ENCODE measurements around the gene EEF1AKMT2.

EEF1AKMT2 gene

DNA sequence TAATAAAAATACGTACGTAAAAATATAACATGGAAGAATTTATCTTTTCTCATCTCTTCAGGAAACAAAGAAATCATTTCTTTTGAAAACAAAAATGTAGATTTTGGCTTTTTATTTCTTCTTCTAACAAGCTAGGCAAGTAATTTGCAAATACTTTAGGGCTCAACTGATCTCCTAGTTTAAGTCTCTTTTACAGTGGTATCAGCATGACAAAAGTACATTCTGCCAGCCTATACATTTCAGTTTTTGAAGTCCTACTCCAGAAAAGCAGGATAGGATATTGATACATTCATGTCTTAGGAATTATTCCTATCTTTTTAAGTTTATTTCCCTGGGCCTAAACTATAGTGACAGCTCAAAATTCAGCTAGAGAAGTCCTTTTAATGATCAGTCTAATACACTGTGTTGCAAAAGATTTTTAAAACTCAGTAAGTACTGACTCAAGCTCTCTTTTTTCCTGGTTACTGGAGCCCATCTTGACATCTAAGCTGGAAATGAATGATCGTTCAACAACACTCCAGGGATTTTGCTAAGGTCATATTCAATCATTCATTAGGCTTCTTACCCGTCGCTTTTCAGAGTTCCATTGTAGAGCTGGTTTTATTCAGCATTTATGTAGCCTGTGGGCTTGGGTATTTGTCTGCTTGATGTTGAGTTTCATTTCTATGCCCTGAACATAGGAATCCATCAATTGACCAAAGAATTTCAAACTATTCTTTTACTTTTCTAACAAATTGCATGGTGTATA is 35.4 kb downstream of the EEF1AKMT2 start:
- TF ChIP-seq, protein P1, sequence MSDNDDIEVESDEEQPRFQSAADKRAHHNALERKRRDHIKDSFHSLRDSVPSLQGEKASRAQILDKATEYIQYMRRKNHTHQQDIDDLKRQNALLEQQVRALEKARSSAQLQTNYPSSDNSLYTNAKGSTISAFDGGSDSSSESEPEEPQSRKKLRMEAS (IDR thresholded peaks at IDR 0.05) = no peak
- TF ChIP-seq TAF1 (IDR thresholded peaks at IDR 0.05; ENCODE audit: low read depth) (no peak), FOXM1 (IDR thresholded peaks at IDR 0.05; ENCODE audit: borderline replicate concordance, low read depth) (no peak), EGR1 (IDR thresholded peaks at IDR 0.05) (no peak), EP300 (IDR thresholded peaks at IDR 0.05; ENCODE audit: borderline replicate concordance) (no peak), TEAD4 (IDR thresholded peaks at IDR 0.05) (no peak), CREB1 (IDR thresholded peaks at IDR 0.05; ENCODE audit: low read depth) (no peak), ZBTB7A (IDR thresholded peaks at IDR 0.05; ENCODE audit: low read depth) (no peak), USF1 (IDR thresholded peaks at IDR 0.05) (no peak), TCF12 (IDR thresholded peaks at IDR 0.05; ENCODE audit: low read depth) (no peak), CEBPB (IDR thresholded peaks at IDR 0.05) (no peak), YY1 (IDR thresholded peaks at IDR 0.05; ENCODE audit: low read depth) (no peak), NFIC (IDR thresholded peaks at IDR 0.05) (no peak), RAD21 (IDR thresholded peaks at IDR 0.05; ENCODE audit: low read depth) (no peak), REST (IDR thresholded peaks at IDR 0.05; ENCODE audit: low read depth) (no peak)

GRCh38 chr10:124755581-124755980 is 36.1 kb downstream of the EEF1AKMT2 start:
- TF ChIP-seq, protein P1 (IDR thresholded peaks at IDR 0.05) = no peak
- TF ChIP-seq NFIC (IDR thresholded peaks at IDR 0.05) (no peak), TAF1 (IDR thresholded peaks at IDR 0.05; ENCODE audit: low read depth) (no peak), CREB1 (IDR thresholded peaks at IDR 0.05; ENCODE audit: low read depth) (no peak), TCF12 (IDR thresholded peaks at IDR 0.05; ENCODE audit: low read depth) (no peak), RAD21 (IDR thresholded peaks at IDR 0.05; ENCODE audit: low read depth) (no peak), CEBPB (IDR thresholded peaks at IDR 0.05) (no peak), REST (IDR thresholded peaks at IDR 0.05; ENCODE audit: low read depth) (no peak), TEAD4 (IDR thresholded peaks at IDR 0.05) (no peak), EGR1 (IDR thresholded peaks at IDR 0.05) (no peak), USF1 (IDR thresholded peaks at IDR 0.05) (no peak), ZBTB7A (IDR thresholded peaks at IDR 0.05; ENCODE audit: low read depth) (no peak), EP300 (IDR thresholded peaks at IDR 0.05; ENCODE audit: borderline replicate concordance) (no peak), FOXM1 (IDR thresholded peaks at IDR 0.05; ENCODE audit: borderline replicate concordance, low read depth) (no peak), YY1 (IDR thresholded peaks at IDR 0.05; ENCODE audit: low read depth) (no peak)

- TF ChIP-seq EGR1 (IDR thresholded peaks at IDR 0.05) (no peak), CREB1 (IDR thresholded peaks at IDR 0.05; ENCODE audit: low read depth) (no peak), TAF1 (IDR thresholded peaks at IDR 0.05; ENCODE audit: low read depth) (no peak), TEAD4 (IDR thresholded peaks at IDR 0.05) (no peak), NFIC (IDR thresholded peaks at IDR 0.05) (no peak), EP300 (IDR thresholded peaks at IDR 0.05; ENCODE audit: borderline replicate concordance) (no peak), TCF12 (IDR thresholded peaks at IDR 0.05; ENCODE audit: low read depth) (no peak), YY1 (IDR thresholded peaks at IDR 0.05; ENCODE audit: low read depth) (no peak), FOXM1 (IDR thresholded peaks at IDR 0.05; ENCODE audit: borderline replicate concordance, low read depth) (no peak), USF1 (IDR thresholded peaks at IDR 0.05) (no peak), ZBTB7A (IDR thresholded peaks at IDR 0.05; ENCODE audit: low read depth) (no peak), REST (IDR thresholded peaks at IDR 0.05; ENCODE audit: low read depth) (no peak)
- TF ChIP-seq, protein P1 (IDR thresholded peaks at IDR 0.05) = no peak
Measured at GRCh38 chr10:124754227-124754626, 37.5 kb downstream of the EEF1AKMT2 start.
